HG03108 (cell line): ENCODE results near the gene TARBP2.

ENCODE experiments used
- ATAC-seq: cut with Tn5 transposase; IDR thresholded peaks from one replicate; pipeline ENCODE4 v1.9.1; 2021; ENCODE audit warnings: moderate library complexity; ENCODE audit not compliant: unreplicated experiment

TARBP2 gene, protein sequence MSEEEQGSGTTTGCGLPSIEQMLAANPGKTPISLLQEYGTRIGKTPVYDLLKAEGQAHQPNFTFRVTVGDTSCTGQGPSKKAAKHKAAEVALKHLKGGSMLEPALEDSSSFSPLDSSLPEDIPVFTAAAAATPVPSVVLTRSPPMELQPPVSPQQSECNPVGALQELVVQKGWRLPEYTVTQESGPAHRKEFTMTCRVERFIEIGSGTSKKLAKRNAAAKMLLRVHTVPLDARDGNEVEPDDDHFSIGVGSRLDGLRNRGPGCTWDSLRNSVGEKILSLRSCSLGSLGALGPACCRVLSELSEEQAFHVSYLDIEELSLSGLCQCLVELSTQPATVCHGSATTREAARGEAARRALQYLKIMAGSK

DNA sequence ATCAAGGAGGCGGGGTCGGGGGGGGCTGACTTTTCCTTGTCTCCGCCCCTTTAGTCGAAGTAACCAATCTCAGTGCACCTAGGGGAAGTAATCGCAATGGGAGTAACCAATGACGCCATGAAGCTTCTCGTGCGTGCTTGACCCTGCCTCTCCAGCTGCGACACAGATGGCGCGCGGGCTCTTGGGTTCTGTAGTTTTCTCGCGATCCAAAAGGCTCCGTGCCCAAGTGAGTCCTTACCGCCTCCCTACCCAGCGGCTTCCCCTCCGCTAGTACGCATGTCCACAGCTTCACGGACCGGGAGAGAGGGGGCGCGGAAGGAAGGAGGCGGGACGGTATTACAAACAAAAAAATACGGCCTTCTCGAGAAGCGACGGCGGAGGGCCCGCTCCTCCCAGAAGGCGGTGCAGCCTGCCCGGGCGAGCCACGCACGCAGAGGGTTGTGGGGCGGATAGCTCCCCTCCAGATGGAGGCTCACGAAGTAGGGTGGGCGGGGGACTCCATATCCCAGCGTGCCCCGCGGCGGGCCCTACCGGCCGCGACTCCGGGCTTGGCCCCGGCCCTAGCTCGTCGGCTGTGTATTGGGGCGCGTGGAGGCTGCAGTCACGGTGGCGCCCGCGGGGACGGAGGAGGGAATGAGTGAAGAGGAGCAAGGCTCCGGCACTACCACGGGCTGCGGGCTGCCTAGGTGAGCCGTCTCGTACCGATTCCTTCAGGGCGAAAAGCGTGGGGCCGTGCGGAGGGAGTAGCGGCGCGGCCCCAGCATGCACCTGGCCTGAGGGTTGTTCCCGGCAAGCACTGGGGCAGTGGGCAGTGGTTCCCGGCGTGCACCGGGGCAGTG, at the start of gene TARBP2:
TSS of gene TARBP2 (plus strand) at position 508 of the 839 bp plus-strand sequence. CDS start at position 634, 126 bp downstream.
- peak; percentile 70 for ATAC-seq

GRCh38 chr12:53451661-53452158, 49.4 kb upstream of the TARBP2 start, which contains the start of gene PCBP2:
Gene PCBP2, plus strand, starts transcription at chr12:53452102. Its CDS starts 2,699 bp downstream, at chr12:53454801.
- peak; percentile 96 for ATAC-seq

GRCh38 chr12:53452159-53453077, 48.7 kb upstream of the TARBP2 start:
- peak; percentile 26 for ATAC-seq

- no peak for ATAC-seq
These were observed 47.0 kb upstream of the TARBP2 start for GRCh38 chr12:53453953-53454640.

- no peak for ATAC-seq
These were observed 46.4 kb upstream of the TARBP2 start for GRCh38 chr12:53454707-53455106.

DNA sequence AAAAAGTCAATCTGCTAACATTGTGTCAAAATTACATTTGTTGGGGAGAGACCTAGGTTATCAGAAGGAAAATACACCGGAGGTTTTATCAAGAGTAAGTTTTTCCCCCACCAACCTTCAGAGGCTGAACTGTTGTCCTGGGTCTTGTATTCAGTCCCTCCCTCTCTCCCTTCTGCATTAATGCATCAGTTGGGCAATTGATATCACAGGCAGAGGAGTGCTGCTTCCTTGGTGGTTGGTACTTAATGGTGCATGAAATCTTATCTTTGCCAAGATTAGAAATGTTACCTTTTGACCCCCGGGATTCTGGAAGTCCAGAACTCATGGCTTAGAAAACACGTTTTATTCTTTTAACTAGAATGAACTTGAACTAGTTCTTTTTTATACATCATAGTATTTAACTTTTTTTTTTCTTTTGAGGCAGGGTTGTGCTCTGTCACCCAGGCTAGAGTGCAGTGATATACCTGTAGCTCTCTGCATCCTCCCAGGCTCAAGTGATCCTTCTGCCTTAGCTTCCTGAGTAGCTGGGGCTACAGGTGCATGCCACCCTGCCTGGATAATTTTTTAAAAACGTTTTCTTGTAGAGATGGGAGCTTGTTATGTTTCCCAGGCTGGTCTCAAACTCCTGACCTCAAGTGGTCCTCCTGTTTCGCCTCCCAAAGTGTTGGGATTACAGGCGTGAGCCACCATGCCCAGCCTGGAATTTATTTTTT, 44.3 kb upstream of the TARBP2 start:
- no peak for ATAC-seq

- ATAC-seq, result no peak
These were observed 42.0 kb upstream of the TARBP2 start for GRCh38 chr12:53459097-53459496.

DNA sequence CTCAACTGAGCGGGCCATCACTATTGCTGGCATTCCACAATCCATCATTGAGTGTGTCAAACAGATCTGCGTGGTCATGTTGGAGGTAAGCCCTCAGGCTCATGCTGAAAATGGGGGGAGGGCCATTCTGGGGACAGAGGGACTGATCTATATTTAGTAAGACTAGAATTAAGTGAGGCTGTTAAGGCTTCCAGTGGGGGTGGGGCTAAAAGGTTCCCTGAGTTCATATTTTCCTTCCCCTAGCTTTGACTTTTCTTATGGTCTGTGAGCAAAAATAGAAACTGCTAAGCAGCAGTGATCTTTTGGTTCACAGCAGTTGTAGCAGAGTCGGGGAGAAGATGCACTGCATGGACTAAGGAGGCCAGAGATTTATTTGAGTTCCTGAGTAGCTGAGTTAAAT, 40.0 kb upstream of the TARBP2 start:
- no peak for ATAC-seq

DNA sequence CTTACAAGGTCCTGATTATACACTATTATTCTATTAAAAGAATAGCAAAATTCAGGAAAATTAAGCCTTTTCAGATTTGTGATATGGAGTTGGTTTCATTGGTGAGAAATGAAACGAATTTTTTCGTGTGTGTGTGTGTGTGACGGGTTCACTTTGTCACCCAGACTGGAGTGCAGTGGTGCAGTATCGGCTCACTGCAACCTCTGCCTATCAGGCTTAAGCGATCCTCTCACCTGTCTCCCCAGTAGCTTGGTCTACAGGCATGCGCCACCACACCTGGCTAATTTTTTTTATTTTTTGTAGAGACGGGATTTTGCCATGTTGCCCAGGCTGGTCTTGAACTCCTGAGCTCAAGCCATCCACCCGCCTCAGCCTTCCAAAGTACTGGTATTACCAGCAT, 39.5 kb upstream of the TARBP2 start:
- no peak for ATAC-seq

DNA sequence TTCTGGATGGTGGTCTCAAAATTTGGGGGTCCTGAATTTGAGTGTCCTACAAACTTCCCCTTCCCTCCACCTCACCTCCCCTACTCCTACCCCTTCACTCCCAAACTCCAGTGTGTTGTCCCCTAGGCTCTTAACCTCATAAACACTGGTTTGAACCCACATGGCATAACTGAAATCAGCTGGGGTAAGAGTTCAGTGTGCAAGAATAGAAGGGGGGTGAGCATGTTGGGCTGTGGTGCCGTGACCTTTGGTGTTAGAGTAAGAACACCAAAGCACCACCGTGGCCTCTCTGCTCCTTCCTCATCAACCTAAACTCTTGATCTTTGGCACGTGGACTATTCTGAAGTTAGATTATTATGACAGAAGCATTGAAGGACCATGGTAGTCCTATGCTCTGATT, 38.1 kb upstream of the TARBP2 start:
- ATAC-seq, result no peak

DNA sequence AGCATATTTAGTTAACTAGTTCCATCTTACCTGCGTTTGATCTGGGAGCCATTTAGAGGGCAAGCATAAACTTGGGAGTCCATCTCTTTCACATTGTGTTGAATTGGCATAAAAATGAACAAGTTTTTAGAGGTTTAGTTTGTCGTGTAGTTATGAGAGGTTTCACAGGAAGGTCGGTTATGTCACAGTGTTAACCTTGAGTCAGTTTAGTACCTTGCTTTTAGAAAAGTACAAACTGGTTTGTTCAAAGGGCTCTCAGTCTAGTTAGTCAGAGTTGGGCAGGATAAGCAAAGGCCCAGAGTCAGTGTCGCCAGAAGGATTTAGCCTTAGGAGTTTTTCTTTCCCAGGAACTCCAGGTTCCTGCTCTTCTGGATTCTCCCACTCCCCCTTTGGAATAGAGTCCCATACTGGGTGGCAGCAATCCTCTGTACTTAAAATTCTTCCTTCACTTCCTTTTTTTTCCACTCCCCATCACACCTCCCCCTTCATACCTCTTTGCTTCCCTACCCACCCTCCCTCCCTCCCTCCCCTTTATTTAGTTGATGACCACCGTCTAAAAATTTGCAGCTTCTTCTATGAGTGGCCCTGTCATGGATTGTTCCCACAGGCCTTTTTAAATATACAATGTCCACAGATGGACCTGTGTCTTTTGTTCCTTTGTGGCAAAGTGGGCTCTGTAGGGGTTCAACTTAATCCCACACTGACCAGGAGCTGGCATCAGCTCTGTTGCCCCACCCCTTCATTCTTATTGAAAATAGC, 37.1 kb upstream of the TARBP2 start:
- no peak for ATAC-seq

GRCh38 chr12:53464685-53465418, 36.2 kb upstream of the TARBP2 start:
- no peak for ATAC-seq

DNA sequence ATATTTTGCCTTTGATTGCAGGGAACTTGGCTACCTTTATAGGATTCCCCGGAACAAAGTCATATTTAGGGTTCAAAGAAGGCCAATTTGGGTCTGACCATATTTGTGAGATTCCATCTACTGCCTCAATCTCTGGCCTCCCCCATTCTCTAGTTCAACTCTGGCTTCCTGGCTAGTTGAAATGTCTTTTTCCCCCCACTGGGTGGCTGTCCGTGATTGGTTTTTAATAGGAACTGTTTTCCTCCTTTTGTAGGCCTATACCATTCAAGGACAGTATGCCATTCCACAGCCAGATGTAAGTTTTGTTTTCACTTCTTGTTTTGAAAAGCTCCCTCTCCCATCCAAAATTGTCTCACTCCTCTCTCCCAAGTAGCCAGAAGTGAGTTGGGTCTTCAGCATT, 35.4 kb upstream of the TARBP2 start:
- no peak for ATAC-seq

DNA sequence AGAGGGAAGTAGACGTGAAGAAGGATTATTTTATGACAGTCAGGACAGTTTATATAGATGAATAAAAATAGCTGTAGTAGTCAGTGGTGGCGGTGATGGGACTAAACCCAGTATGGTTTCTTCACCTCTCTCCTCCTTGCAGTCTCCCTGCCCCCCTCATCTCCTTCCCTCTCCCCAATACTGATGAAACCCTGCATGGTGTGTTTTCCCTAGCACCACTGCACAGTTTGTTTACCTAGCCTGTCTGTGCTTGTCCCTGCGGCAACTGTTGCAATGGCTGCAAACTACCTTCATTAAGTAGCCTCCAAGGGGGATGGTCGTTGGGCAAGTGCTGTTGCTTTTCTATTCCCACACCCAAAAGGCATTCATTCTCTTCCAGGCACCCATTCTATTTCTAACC, 34.4 kb upstream of the TARBP2 start:
- no peak for ATAC-seq

DNA sequence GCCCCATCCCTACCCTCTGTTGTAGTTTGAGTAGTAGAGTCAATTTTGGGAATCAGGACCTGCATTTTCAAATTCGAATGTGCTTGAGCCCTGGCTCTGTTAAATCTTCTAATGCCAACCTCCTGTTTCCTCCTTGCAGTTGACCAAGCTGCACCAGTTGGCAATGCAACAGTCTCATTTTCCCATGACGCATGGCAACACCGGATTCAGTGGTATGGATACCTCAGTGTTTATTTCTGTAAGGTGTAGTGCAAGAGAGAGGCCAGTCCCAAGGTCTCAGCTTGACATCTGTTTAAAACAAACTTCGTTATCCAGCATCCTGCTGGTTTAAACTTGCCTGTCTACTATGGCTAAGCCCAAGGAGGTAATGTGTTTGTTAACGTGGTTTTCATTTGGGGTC, 34.0 kb upstream of the TARBP2 start:
- no peak for ATAC-seq

DNA sequence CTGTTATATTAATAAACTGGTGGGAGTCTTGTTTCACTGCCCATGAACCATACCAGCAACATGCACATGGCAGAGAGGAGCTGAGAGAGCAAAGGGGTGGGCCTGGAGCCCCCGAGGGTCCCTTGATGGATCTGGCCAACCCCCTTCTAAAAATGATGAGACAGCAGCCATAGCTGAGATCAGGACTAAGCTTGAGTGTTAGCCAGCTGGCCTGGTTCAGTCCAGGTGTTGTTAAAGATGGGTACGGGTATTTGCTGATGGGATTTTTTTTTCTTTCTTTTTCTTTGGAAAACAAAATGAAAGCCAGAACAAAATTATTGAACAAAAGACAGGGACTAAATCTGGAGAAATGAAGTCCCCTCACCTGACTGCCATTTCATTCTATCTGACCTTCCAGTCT, 33.2 kb upstream of the TARBP2 start:
- ATAC-seq, result no peak

DNA sequence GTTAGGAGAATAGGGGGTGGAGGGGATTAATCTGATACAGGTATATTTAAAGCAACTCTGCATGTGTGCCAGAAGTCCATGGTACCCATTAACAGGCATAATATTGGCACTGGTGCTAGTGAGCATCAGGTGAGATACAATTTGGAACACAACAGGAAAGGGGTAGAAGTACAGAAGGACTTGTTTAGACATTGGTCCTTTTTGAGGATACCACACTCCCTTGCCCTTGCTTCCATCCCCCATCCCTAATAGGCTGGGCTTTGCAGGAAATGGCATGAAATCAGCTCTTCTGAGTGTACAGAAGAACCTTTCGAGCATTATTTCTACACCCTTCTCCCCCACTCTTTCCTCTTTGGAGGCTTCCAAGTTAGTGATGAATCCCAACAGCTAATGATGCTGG, 32.8 kb upstream of the TARBP2 start:
- no peak for ATAC-seq

DNA sequence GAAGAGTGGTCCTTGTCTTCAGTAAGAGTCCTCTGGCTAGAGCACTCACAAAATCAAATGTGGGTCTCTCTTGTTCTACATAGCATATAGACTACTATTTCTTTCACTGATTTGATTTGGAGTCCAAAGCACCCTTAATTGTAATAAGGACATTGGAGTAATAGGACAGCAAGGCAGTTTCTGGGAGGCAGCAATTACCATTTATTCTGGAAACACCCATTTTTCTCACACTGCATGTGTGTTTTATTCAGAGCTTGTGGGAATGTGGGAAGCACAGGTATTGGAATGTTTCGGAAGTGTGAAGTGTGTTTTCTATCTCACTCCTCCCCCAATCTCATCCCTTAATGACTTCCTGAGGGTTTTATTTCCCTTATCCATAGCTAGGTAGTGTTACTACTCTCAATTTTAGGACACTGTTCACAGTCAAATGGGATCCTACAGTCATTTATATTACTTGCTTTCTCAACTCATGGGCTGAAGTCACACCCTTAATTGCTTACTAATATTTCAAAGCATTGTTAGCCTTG, 29.0 kb upstream of the TARBP2 start:
- ATAC-seq, result no peak
